GM19395 (cell line): ENCODE measurements around the gene KRT72.

Experiments
- ATAC-seq: cut with Tn5 transposase; IDR thresholded peaks from one replicate; pipeline ENCODE4 v1.9.1; 2021; ENCODE audit warnings: mild to moderate bottlenecking, moderate library complexity; ENCODE audit not compliant: unreplicated experiment

KRT72 gene

DNA sequence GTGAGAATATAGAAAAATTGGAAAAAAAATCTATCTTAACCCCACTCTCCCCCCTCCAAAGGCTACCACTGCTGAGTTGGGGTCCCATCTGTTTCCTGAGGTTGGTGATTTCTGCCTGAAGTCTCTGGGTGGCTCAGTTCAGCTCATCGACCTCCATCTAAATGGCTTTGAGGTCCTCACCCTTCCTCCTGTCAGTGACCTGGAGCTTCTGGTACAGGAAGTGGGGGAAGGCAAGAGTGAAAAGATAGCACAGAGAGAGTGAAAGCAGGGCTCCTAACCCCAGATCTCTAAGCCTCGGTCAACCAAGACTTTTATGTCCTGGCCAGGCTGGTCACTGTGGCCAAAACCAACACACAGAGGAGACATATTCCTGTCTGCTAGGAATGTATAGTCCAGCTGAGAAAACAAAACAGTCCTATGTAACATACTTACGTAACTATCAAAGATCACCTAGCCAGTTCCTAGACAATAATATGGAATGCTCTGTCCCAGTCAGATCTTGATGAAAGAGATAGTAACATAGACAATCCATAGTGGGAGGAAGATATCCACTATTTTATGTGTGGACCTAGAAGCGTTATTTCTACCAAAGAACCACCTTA lies 29.4 kb upstream of the KRT72 start:
- ATAC-seq = no peak

- no peak for ATAC-seq
Measured at GRCh38 chr12:52630008-52630500, 28.8 kb upstream of the KRT72 start.

- no peak for ATAC-seq
Measured at GRCh38 chr12:52629281-52630007, 28.2 kb upstream of the KRT72 start.

DNA sequence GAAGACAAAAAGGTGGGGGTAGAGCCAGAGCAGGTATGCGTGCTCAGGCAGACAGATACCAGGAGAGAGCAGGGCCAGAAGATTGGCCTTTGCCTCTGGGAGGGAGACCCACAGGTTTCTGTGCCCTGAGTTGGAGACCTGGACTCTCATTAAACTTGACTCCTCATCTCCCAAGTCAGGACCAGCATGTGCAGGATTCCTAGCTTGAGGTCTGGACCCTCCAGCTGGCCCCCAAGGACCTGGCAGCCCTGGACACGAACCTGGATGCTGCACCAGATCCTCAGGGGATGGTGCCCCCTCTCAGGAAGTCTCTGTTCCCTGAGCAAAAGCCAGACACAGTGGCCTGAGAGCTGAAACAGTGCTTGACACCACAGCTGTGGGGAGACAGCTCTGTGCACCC lies 27.6 kb upstream of the KRT72 start:
- ATAC-seq = no peak

- no peak for ATAC-seq
Measured at GRCh38 chr12:52628111-52628507, 26.8 kb upstream of the KRT72 start.

GRCh38 chr12:52627395-52628110 lies 26.3 kb upstream of the KRT72 start:
- ATAC-seq = no peak

DNA sequence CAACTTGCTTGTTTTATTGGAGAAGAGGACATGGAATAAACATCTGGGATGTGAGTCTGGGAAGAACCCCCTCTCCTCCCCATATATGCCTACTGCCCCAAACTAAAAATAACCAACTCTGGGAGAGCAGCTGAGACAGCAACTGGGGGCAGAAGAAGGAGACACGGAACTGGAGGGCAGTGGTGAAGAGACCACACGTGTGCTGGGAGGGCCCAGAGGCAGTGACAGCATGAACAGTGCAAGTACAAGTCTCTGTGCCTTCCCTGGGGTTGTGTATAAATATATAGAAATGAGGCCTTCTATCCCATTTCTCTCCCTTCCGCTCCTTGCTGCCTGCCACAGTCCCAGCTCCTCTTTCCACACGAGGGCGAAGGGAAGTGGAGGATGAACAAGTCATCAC lies 21.1 kb upstream of the KRT72 start:
- ATAC-seq = no peak

DNA sequence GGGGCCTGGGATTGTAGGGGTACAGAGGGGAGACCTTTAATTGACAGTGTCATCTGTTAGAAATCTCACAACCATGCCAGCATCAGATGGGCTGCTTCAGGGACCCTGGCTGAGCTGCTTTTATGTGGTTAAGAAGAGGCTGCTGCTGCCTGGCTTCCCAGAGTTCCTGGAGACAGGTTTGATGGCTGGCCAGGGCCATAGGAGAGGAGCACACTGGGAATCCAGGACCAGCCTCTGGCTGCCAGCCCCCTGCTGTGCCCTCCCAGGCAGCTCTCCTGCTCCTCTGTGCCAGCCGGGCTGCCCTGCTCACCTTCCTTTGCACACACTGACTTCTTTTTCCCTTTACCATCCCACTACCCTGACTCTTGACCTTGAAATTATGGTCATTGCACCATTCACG lies 17.6 kb upstream of the KRT72 start:
- ATAC-seq = no peak

- no peak for ATAC-seq
Measured at GRCh38 chr12:52618216-52618615, 17.0 kb upstream of the KRT72 start, which contains the start of gene KRT73. TSS of gene KRT73 (minus strand) at chr12:52618559. CDS start at chr12:52618524, 35 bp downstream.

DNA sequence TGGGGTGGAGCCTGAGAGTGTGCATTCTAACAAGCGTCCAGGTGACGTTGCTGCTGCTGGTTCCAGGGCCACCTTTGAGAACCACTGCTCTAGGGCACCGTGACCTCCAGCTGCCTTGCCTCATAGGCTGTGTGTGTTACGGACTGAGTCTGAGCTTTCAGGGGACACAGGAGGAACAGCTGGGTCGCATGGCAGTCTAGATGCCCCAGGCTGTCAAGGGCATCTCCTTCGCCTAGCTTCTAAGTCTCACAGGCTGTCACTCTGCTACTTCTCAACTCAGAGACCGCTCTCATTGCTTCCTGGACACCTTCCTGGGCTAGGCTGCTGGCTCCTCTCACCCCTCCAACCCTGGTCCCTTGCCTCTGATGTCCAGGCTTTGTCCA lies 16.1 kb upstream of the KRT72 start:
- no peak for ATAC-seq

DNA sequence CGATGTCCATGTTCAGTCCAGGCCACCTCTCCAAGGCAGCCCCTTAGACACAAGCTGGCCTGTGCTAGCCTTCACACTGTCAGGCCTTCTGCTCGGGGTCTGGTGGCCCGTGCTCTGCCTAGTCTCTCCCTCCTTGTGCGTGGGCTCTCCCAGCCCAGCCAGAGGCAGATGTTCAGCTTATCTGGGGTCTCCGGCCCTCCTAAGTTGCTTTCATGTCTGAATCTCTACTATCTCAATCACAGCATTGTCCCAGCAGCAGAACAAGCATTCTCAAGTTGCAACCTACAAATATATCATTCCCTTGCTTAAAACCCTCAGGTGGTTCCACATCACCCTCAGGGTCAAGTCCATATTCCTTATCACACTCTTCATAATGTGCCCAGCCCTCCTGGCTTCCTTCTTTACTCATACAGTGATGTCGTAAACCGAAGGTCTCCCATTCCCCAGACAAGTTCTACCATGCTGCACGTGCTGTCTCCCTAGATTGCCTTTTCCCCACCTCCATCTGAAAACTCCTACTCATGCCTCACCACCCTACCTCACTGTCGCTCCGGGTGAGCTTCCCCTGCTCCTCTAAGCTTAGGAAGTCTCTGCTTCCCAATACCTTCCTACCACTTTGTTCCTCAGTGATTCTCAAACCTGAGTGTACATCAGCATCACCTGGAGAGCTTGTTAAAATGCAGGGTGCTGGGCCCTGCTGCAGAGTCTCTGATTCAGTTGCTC lies 15.6 kb upstream of the KRT72 start:
- ATAC-seq = no peak

- no peak for ATAC-seq
Measured at GRCh38 chr12:52615912-52616311, 14.6 kb upstream of the KRT72 start.

GRCh38 chr12:52615208-52615868 lies 14.1 kb upstream of the KRT72 start:
- ATAC-seq = no peak

- no peak for ATAC-seq
Measured at GRCh38 chr12:52614381-52615207, 13.3 kb upstream of the KRT72 start.

- ATAC-seq = no peak
Measured at GRCh38 chr12:52613384-52614030, 12.2 kb upstream of the KRT72 start.

GRCh38 chr12:52612431-52613383 lies 11.4 kb upstream of the KRT72 start:
- ATAC-seq = no peak

DNA sequence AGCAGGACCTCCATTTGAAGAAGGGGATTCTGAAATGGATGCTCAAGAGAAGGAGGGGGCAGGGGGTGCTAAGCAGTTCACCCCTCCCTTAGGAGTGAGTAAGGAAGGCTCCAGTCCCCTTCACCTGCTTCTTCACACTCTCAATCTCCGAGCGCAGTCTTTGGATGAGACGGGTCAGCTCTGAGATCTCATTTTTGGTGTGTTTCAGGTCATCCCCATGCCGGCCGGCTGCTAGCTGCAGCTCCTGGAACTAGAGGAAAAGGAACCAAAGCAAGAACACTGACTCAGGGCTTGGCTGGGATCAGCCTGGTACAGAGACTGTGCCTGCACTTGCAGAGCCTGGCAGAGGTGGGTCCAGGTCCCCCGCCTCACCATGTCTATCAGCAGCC lies 9.8 kb upstream of the KRT72 start:
- no peak for ATAC-seq
